Sigmoid colon (tissue), 4 donors: ENCODE data around the gene B4GALNT2.

Experiments
- EP300 ChIP-seq, 4 donors: sonication (generic); formaldehyde crosslinking; IDR thresholded peaks; one replicate each; pipeline ENCODE4 v1.6.1; 2017; ENCODE audit warnings: antibody characterized with exemption in 4 of 4
- POLR2A ChIP-seq, 2 donors: fragments of 450-650 bp; IDR thresholded peaks; one replicate each; pipeline ENCODE4 v1.6.1; 2016; ENCODE audit warnings: antibody characterized with exemption in 2 of 2, mild to moderate bottlenecking in 2 of 2, moderate library complexity in 2 of 2
- TF ChIP-seq, protein P1 (sequence below), 4 experiments: fragments of 450-650 bp in 3 of 4; fragments of 200-600 bp in 1 of 4; IDR thresholded peaks; one replicate each; pipeline ENCODE4 v1.5.1; 2016 to 2019; ENCODE audit warnings: antibody characterized with exemption in 4 of 4, mild to moderate bottlenecking in 3 of 4, moderate library complexity in 2 of 4

DNA sequence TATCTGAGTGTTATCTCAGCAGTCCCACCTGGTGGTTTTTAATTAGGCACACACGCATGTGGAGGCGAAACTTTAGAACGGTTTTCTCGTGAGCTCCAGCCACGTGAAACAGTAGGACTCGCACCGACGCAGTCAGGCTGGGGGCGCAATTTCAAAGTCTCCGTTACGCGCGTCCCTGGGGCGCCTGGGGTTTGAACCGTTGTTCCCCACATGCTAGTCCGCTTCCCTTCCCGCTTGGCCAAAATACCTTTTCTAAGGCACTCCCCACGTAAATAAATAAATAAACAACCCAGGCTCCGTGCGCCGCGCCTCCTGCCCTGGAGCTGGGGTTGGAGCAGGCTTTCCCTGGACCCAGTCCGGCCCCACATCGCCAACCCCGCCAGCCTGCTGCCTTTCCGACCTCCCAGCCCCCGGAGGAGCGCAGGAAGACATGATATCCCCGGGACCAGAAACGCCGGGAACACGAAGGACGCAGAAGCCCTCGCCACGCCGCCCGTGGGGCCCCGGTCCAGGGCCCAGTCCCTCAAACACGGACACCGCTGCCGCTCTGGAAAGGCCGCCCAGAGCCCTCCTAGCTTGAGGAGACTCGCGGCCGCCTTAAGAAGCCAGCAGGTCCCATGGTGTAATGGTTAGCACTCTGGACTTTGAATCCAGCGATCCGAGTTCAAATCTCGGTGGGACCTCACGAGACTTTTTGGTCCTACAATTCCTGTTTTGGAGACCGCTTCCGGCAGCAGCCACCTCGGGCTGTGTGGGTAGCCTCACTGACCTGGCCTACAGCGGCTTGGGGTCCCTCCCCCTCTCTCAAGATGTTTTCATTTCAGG is 59.6 kb downstream of the B4GALNT2 start:
- TF ChIP-seq, protein P1, sequence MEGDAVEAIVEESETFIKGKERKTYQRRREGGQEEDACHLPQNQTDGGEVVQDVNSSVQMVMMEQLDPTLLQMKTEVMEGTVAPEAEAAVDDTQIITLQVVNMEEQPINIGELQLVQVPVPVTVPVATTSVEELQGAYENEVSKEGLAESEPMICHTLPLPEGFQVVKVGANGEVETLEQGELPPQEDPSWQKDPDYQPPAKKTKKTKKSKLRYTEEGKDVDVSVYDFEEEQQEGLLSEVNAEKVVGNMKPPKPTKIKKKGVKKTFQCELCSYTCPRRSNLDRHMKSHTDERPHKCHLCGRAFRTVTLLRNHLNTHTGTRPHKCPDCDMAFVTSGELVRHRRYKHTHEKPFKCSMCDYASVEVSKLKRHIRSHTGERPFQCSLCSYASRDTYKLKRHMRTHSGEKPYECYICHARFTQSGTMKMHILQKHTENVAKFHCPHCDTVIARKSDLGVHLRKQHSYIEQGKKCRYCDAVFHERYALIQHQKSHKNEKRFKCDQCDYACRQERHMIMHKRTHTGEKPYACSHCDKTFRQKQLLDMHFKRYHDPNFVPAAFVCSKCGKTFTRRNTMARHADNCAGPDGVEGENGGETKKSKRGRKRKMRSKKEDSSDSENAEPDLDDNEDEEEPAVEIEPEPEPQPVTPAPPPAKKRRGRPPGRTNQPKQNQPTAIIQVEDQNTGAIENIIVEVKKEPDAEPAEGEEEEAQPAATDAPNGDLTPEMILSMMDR (IDR thresholded peaks at IDR 0.05), result peak in 1 of 4 experiments; percentile 10
- TF ChIP-seq EP300 (IDR thresholded peaks at IDR 0.05), result no peak
- no peak for TF ChIP-seq POLR2A (IDR thresholded peaks at IDR 0.05)
